HG02763 (cell line): ENCODE measurements around the gene SLFN12.
A peak's percentile ranks its signal among the peaks of the same experiment; 100 is the strongest.
"Not testable (repeated sequence)": the region's sequence is repeated elsewhere in the genome, so short reads cannot be mapped to it uniquely, and the experiment has no call there.

Experiments used
- ATAC-seq: cut with Tn5 transposase; IDR thresholded peaks from one replicate; pipeline ENCODE4 v1.9.1; 2021; ENCODE audit warnings: mild to moderate bottlenecking, moderate library complexity; ENCODE audit not compliant: unreplicated experiment

SLFN12 gene

GRCh38 chr17:35432176-35433074 lies at the start of gene SLFN12:
Gene SLFN12 (minus strand): TSS chr17:35432500. CDS start chr17:35423028, 9,472 bp downstream.
- peak; percentile 81 for ATAC-seq

- no peak for ATAC-seq
These were observed 47.0 kb upstream of the SLFN12 start for GRCh38 chr17:35479271-35479670.

DNA sequence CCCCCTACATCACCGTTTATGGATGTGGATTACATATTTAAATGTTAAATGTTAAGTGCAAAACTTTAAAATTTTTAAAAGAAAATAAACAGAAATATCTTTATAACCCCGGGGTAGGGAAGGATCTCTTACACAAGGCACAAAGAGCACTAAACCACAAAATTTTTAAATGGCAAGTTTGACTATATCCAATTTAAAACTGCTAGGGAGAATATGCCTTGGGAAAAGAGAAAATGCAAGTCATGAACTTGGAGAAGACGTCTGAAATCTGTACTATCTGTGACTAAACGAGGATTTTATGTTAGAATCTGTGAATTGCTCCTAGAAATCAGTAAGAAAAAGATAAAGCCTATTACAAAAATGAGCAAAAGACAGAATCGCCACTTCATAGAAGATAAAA lies 44.9 kb upstream of the SLFN12 start:
- ATAC-seq = no peak

DNA sequence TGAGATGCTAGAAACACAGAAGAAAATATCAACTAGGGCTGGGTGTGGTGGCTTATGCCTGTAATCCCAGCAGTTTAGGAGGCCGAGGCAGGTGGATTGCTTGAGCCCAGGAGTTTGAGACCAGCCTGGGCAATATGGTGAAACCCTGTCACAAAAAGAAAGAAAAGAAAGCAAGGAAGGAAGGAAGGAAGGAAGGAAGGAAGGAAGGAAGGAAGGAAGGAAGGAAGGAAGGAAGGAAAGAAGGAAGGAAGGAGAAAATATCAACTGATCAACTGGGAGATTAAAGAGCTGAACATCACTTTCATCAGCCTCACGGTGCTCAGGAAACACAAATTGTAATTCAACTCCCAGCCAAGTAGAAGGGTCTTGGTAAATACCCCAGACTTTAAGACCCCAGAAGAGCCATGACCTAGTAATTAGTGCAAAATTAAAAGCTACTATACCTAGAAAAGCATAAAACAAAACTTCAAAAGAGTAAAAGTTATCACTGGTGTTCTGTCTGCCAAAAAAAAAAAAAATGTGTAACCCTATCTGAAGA lies 44.1 kb upstream of the SLFN12 start:
- no peak for ATAC-seq

- no peak for ATAC-seq
These were observed 36.2 kb upstream of the SLFN12 start for GRCh38 chr17:35468475-35468874.

DNA sequence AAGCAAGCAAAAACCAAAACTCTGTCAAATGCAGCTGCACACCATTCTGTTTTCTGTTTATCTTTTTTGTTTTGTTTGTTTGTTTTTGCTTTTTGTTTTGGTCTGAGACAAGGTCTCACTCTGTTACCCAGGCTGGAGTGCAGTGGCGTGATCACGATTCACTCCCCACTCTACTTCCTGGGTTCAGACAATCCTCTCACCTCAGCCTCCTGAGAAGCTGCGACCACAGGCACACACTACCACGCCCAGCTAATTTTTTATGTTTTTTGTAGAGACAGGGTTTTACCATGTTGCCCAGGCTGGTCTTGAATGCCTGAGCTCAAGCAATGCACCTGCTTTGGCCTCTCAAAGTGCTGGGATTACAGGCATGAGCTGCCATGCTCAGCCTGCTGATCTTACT lies 35.5 kb upstream of the SLFN12 start:
- no peak for ATAC-seq

GRCh38 chr17:35460354-35460851 lies 28.1 kb upstream of the SLFN12 start:
- ATAC-seq = peak; percentile 81

DNA sequence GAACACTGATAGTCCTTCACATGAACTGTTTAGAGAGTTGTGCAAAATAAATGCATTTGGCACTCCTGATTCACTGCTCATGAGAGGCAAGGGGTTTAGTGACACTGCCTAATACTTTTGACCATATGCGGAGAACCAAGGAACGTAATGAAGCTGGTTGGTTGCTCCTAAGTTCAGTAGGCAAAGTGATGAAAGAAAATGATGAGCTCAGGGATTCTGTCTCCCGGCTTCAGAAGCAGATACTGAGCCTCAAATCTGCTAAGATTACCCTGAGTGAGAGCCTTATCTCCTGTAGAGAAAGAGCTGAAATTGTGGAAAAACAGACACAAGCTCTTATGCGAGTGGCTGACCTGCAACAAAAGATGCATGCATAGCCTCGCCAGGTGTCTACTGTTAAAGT lies 21.7 kb upstream of the SLFN12 start:
- ATAC-seq = not testable (repeated sequence)

DNA sequence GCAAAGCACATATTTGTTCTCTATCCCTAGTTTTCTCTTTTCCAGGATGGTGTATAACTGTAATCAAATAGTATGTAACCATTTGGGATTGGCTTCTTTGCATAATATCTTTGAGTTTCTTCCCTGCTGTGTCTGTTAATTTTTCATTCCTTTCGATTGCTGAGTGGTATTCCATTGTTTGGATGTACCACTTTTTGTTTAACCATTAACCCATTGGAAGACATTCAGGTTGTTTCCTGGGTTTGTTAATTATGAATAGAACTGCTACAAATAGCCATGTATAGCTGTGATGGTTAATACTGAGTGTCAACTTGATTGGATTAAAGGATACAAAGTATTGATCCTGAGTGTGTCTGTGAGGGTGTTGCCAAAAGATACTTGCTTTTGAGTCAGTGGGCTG lies 20.9 kb upstream of the SLFN12 start:
- no peak for ATAC-seq

- ATAC-seq = no peak
These were observed 17.2 kb upstream of the SLFN12 start for GRCh38 chr17:35449371-35449931.

DNA sequence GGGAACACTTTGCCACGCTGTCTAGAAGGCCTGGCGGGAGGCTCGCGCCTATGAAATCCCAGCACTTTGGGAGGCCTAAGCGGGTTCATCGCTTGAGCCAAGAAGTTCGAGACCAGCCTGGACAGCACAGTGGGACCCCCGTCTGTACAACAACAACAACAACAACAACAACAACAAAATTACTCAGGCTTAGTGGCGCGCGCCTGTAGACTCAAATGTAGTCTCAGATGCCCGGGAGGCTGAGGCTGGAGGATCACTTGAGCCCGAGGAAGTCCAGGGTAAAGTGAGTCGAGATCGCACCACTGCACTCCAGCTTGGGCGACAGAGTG lies 16.6 kb upstream of the SLFN12 start:
- ATAC-seq = no peak

GRCh38 chr17:35448214-35448898 lies 16.1 kb upstream of the SLFN12 start, which contains the start of gene SLFN13:
Gene SLFN13 (minus strand): TSS chr17:35448766. CDS start chr17:35445680, 3,086 bp downstream.
- ATAC-seq = peak; percentile 68

GRCh38 chr17:35447499-35447898 lies 15.2 kb upstream of the SLFN12 start:
- no peak for ATAC-seq

DNA sequence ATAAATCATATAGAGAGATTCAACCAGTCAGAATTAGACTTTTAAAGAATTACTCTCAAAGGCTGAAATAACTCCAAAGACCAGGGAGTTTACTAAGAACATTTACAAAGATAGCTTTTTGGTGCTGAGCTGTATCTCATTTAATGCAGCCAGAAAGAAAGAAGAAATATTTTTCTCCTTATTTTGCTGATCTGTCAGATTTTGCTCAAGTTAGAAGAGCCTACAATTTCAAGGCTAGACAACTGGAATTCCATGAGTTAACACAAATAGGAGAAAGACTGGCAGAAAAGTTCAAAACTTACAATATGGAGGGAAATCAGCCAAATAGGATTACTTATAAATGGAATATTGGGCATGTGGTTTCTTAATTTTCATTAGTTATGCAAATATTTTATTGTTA lies 6.1 kb upstream of the SLFN12 start:
- no peak for ATAC-seq

- no peak for ATAC-seq
These were observed 985 bp upstream of the SLFN12 start for GRCh38 chr17:35433075-35433894.

DNA sequence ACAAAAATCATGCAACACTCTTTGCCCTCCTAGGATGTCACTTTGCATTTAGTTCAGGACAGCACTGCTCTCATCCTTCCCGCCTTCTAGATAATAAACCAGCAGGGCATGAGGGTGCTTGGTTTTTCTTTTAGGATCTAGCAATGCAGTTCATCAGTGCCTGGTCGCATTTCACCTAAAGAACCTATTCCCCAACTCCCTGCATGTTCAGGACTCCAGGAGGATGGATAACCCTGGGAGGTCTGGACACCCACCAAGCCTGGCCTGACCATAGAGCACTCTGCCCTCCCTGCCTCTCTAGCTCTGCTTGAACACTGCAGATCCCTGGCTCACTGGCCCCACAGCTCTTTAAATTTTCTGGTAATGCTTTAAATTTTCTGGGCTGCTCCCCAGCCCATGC lies 2.6 kb downstream of the SLFN12 start:
- ATAC-seq = no peak

GRCh38 chr17:35428229-35428628 lies 4.1 kb downstream of the SLFN12 start:
- no peak for ATAC-seq

- ATAC-seq = no peak
These were observed 8.5 kb downstream of the SLFN12 start for GRCh38 chr17:35423761-35424160.

DNA sequence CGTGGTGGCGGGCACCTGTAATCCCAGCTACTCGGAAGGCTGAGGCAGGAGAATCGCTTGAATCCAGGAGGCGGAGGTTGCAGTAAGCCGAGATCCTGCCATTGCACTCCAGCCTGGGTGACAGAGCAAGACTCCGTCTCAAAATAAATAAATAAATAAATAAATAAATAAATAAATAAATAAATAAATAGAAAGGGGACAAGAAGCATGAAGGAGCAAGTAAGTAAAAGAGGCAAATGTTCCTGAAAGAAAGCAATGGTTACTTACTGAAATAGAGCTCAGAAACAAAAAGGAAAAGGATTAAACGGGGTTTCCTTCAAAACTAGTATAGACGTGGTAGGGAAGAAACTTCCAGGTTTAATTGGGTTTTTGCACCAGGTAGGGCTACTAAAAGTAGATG lies 11.2 kb downstream of the SLFN12 start:
- not testable (repeated sequence) for ATAC-seq

DNA sequence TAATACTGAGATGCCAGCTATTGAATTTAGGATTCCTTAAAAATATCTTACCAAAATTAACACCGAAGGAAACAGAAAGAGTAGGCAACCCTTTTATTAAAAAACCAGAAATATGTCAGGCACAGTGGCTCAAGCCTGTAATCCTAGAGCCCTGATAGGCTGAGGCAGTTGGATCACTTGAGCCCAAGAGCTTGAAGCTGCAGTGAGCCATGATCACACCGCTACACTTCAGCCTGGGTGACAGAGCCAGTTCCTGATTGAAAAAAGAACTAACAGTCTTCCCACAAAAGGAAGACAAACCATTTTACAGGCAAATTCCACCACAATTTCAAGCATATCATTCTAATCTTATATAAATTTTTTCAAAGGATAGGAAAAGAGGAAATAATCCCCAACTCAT lies 15.6 kb downstream of the SLFN12 start:
- no peak for ATAC-seq

DNA sequence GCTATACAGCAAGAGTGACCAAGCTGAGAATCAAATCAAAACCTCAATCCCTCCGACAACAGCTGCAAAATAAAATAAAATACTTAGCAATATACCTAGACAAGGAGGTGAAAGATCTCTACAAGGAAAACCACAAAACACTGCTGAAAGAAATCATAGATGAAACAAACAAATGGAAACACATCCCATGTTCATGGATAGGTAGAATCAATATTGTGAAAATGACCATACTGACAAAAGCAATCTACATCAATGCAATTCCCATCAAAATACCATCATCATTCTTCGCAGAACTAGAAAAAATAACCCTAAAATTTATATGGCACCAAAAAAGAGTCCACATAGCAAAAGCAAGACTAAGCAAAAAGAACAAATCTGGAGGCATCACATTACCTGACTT lies 17.6 kb downstream of the SLFN12 start:
- ATAC-seq = not testable (repeated sequence)
